Suprapubic skin (tissue), 4 donors: Measurements from ENCODE around the gene RUBCN. TPM values are rescaled to one million over a fixed set of nuclear protein-coding genes. Genes with fewer than 3 reads are reported as not detected.
A peak's percentile ranks its signal among the peaks of the same experiment; 100 is the strongest.

Experiments used
- DNase-seq, 2 donors: peaks; one replicate each; pipeline ENCODE4 v3.0.0-alpha.2; 2019; ENCODE audit warnings: low spot score in 2 of 2
- H3K27ac ChIP-seq: fragments of 200-600 bp; sonication (generic); one replicate; pipeline ENCODE4 v1.5.1; 2019
- H3K27me3 ChIP-seq: fragments of 200-600 bp; sonication (generic); one replicate; pipeline ENCODE4 v1.5.1; 2019
- H3K36me3 ChIP-seq: fragments of 200-600 bp; sonication (generic); one replicate; pipeline ENCODE4 v1.5.1; 2019
- H3K4me1 ChIP-seq: fragments of 200-600 bp; sonication (generic); one replicate; pipeline ENCODE4 v1.5.1; 2019
- H3K4me3 ChIP-seq: fragments of 200-600 bp; sonication (generic); one replicate; pipeline ENCODE4 v1.5.1; 2019; ENCODE audit warnings: mild to moderate bottlenecking
- H3K9me3 ChIP-seq: fragments of 200-600 bp; sonication (generic); one replicate; pipeline ENCODE4 v1.5.1; 2019
- EP300 ChIP-seq: sonication (generic); formaldehyde crosslinking; IDR thresholded peaks from one replicate; pipeline ENCODE4 v1.6.1; 2017; ENCODE audit warnings: antibody characterized with exemption
- POLR2A ChIP-seq, 2 donors: fragments of 450-650 bp; IDR thresholded peaks; one replicate each; pipeline ENCODE4 v1.6.1; 2017; ENCODE audit warnings: antibody characterized with exemption in 2 of 2, mild to moderate bottlenecking in 2 of 2, moderate library complexity in 2 of 2
- POLR2AphosphoS5 ChIP-seq, 3 donors: sonication (generic); formaldehyde crosslinking; IDR thresholded peaks; one replicate each; pipeline ENCODE4 v1.6.1; 2017; ENCODE audit warnings: antibody characterized with exemption in 3 of 3
- WGBS: methylation state at CpG from one replicate; pipeline ENCODE4 v1.1.5; 2018; 5-methylcytosine and 5-hydroxymethylcytosine counted together
- total RNA-seq, 4 donors: library from RNA; depleted of rRNA; stranded (reverse); fragments of >200 nt; gene quantifications; one replicate each; pipeline ENCODE4 v1.1.0, GENCODE V29; 2016
- TF ChIP-seq, protein P1 (sequence below), 2 donors: fragments of 200-600 bp in 1 of 2; fragments of 450-650 bp in 1 of 2; sonication (generic) in 1 of 2; IDR thresholded peaks; one replicate each; pipeline ENCODE4 v1.5.1; 2016 to 2019; ENCODE audit warnings: antibody characterized with exemption in 2 of 2, mild to moderate bottlenecking in 1 of 2, moderate library complexity in 1 of 2

RUBCN gene
- total RNA-seq, 4 donors from 2014 or later: 41.8 to 70.2 (median 48.4) TPM

DNA sequence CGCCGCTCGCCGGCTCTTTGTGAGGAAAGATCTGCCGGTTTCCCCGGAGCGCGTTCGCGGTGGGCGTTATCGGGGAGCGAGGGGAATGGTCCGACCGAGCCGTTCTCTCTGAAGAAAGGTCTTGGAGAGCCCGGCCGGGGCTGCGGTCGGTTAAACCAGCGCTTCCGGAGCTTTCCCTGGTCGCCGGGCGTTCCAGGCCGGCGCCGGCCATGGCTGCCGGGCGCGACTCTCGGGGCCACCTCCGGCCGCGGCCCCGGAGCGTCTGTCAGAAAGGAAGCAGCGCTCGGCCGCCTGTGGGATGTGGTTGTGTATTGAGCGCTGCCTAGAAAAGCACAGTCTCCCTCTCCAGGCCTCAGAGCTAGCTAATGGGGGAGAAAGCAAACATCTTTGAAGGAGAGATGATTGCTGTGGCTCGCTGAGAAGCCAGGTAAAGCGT lies 13.7 kb upstream of the RUBCN start:
- H3K27ac ChIP-seq: peak overlapping the region; percentile 98
- H3K27me3 ChIP-seq: no peaks in the 10 kb centered on the region
- 1% methylated on average over 10 of the region's 43 CpGs for WGBS
- no peaks in the 10 kb centered on the region for H3K9me3 ChIP-seq
- peak; percentile 77 to 84 for DNase-seq
- peaks cover 24% of the 10 kb centered on the region for H3K4me1 ChIP-seq
- H3K36me3 ChIP-seq: no peaks in the 10 kb centered on the region
- H3K4me3 ChIP-seq: peak overlapping the region; percentile 92
- TF ChIP-seq POLR2A (IDR thresholded peaks at IDR 0.05): no peak
- no peak for TF ChIP-seq POLR2AphosphoS5 (IDR thresholded peaks at IDR 0.05)
- TF ChIP-seq, protein P1, sequence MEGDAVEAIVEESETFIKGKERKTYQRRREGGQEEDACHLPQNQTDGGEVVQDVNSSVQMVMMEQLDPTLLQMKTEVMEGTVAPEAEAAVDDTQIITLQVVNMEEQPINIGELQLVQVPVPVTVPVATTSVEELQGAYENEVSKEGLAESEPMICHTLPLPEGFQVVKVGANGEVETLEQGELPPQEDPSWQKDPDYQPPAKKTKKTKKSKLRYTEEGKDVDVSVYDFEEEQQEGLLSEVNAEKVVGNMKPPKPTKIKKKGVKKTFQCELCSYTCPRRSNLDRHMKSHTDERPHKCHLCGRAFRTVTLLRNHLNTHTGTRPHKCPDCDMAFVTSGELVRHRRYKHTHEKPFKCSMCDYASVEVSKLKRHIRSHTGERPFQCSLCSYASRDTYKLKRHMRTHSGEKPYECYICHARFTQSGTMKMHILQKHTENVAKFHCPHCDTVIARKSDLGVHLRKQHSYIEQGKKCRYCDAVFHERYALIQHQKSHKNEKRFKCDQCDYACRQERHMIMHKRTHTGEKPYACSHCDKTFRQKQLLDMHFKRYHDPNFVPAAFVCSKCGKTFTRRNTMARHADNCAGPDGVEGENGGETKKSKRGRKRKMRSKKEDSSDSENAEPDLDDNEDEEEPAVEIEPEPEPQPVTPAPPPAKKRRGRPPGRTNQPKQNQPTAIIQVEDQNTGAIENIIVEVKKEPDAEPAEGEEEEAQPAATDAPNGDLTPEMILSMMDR (IDR thresholded peaks at IDR 0.05): peak in 1 of 2 donors; percentile 8
- no peak for TF ChIP-seq EP300

DNA sequence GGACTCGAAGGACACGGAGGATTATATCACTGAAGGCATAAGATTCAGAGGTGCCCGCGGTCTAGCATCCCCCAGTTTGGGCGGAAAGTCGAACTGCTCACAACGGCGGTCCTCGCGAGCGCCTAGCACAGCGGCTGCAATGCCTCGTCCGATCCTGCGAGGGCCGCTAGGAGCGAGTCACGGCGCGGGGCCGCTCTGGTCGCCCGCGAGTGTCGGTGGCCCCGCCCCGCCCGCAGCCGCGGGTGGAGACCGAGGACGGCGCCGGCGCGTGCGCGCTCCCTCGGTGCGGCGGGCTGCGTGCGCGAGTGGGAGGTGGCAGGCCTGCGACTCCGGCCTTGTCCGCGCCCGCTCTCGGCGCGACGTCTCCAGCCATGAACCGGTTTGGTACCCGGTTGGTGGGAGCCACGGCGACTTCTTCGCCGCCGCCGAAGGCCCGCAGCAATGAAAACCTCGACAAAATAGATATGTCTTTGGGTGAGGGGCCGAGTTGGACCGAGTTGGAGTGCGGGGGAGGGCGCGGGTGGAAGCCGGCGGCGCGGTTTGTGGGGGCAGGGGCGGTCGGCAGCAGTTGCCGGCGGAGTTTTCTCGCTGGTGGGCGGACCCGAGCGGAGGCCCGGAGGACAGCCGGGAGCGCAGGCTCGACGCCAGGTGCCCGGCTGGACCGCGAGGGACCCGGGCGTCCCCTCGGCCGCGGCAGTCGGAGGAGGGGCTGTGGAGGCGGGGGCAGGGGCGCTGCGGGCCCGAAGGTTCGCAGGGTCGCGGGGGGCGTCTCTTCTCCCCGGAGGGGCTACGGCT lies 13.1 kb upstream of the RUBCN start, which contains the start of gene FYTTD1:
FYTTD1 (plus strand) TSS at position 283 of the 795 bp plus-strand sequence; CDS start at position 372, 89 bp downstream.
- Histone ChIP-seq H3K27ac (peak within 1 kb of the TSS; percentile 98), H3K36me3 (no peaks in the 10 kb centered on the region), H3K27me3 (no peaks in the 10 kb centered on the region), H3K4me1 (peaks cover 24% of the 10 kb centered on the region), H3K9me3 (no peaks in the 10 kb centered on the region), H3K4me3 (peak within 1 kb of the TSS; percentile 92)
- peak; percentile 91 to 93 for DNase-seq
- TF ChIP-seq EP300 (no peak), POLR2A (IDR thresholded peaks at IDR 0.05) (peak in 1 of 2 donors; percentile 69)
- TF ChIP-seq, protein P1 (IDR thresholded peaks at IDR 0.05): peak; percentile 27 to 62
- 0% methylated on average over 35 of the region's 104 CpGs for WGBS

DNA sequence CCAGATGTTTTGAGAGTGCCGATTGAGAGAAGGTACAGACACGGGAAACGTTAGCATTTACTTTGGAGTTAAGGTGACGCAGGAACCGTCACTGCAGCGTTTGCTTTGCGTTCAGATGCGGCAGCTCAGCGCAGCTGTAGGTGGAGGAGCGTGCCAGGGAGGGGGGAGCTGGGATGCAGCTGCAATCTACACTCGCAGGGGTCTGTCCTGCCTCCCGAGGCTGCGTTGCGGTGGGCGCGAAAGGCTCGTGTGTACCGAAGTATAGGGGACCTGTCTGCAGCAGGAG lies 12.6 kb upstream of the RUBCN start:
- Histone ChIP-seq H3K4me1 (peaks cover 24% of the 10 kb centered on the region), H3K27me3 (no peaks in the 10 kb centered on the region), H3K27ac (peak overlapping the region; percentile 98), H3K36me3 (no peaks in the 10 kb centered on the region), H3K9me3 (no peaks in the 10 kb centered on the region), H3K4me3 (peak overlapping the region; percentile 92)
- 0% methylated on average over 13 of the region's 18 CpGs for WGBS
- no peak for DNase-seq
- TF ChIP-seq POLR2AphosphoS5 (IDR thresholded peaks at IDR 0.05) (no peak), POLR2A (IDR thresholded peaks at IDR 0.05) (no peak), EP300 (no peak)
- TF ChIP-seq, protein P1 (IDR thresholded peaks at IDR 0.05): no peak

DNA sequence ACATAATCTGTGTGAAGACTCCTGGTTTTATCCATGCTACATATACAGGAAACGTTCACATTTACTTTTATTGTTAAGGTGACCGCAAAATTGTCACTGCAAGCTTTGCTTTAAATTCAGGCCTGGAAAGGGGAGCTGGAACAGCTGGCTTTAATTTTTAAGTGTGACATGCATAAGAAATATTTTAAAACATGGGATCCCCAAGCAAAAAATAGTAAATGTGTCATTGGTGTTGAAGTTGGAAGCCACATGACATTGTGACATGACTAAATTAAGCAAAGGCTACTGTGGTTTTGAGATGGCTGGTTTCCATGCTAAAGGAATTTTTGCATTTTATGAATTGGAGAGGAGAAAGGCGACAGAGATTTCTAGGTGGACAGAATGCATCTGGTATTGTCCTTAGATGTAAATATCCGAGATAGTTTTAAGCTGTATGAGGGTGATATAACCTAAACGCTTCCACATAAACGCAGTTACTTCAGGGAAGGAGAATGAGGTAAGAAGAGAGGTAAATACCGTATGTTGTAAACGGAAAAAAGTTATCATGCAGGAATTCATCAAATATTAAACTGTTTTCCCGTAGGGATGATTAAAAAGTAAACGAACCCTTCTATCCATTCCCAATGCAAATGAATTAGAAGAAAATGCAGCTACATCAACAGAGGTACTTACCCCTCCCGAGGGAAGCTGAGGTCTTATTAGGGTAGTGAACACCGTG lies 12.1 kb upstream of the RUBCN start:
- H3K27me3 ChIP-seq: no peaks in the 10 kb centered on the region
- TF ChIP-seq, protein P1 (IDR thresholded peaks at IDR 0.05): no peak
- TF ChIP-seq POLR2AphosphoS5 (IDR thresholded peaks at IDR 0.05) (no peak), POLR2A (IDR thresholded peaks at IDR 0.05) (no peak), EP300 (no peak)
- H3K4me1 ChIP-seq: peaks cover 22% of the 10 kb centered on the region
- WGBS: 22% methylated on average over 12 of the region's 12 CpGs
- DNase-seq: no peak
- peak overlapping the region; percentile 98 for H3K27ac ChIP-seq
- no peaks in the 10 kb centered on the region for H3K36me3 ChIP-seq
- peak overlapping the region; percentile 92 for H3K4me3 ChIP-seq
- no peaks in the 10 kb centered on the region for H3K9me3 ChIP-seq

DNA sequence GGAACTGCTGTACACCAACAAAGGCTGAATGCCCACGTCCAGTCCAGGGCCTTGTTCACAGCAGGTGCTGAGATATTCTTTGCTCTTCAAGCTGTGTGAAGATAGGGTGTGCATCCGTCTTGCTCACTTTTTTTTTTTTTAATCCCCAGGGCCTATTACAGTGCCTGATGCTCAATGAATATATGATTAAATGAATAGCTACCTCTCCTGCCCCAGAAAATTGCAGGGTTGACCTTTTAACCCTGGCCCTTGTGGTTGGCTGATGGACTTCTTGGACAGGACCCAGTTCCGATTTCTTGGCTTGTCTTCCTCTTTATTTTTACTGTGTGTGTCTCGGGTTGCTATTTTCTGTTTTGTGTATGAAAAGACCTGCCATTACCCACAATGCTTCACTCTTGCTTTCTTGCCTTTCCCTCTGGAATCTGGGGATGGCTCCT lies 10.1 kb upstream of the RUBCN start:
- Histone ChIP-seq H3K27ac (no peak overlapping the region), H3K4me1 (peaks cover 11% of the 10 kb centered on the region), H3K27me3 (no peaks in the 10 kb centered on the region), H3K36me3 (no peaks in the 10 kb centered on the region), H3K9me3 (no peaks in the 10 kb centered on the region), H3K4me3 (no peak overlapping the region)
- TF ChIP-seq EP300 (no peak), POLR2A (IDR thresholded peaks at IDR 0.05) (no peak), POLR2AphosphoS5 (IDR thresholded peaks at IDR 0.05) (no peak)
- TF ChIP-seq, protein P1 (IDR thresholded peaks at IDR 0.05): no peak
- WGBS: 67% methylated on average over 4 of the region's 4 CpGs
- DNase-seq: no peak
